Superior temporal gyrus (tissue), 1 donor: ENCODE data around the gene TMLHE.
A peak's percentile ranks its signal among the peaks of the same experiment; 100 is the strongest.
"Not testable (repeated sequence)": the region's sequence is repeated elsewhere in the genome, so short reads cannot be mapped to it uniquely, and the experiment has no call there.

Source experiments
- DNase-seq: peaks from one replicate; pipeline ENCODE4 v3.0.0-alpha.2; 2016; ENCODE audit errors: extremely low spot score

TMLHE gene, protein sequence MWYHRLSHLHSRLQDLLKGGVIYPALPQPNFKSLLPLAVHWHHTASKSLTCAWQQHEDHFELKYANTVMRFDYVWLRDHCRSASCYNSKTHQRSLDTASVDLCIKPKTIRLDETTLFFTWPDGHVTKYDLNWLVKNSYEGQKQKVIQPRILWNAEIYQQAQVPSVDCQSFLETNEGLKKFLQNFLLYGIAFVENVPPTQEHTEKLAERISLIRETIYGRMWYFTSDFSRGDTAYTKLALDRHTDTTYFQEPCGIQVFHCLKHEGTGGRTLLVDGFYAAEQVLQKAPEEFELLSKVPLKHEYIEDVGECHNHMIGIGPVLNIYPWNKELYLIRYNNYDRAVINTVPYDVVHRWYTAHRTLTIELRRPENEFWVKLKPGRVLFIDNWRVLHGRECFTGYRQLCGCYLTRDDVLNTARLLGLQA

GRCh38 chrX:155612312-155613224 is at the start of gene TMLHE, which contains the start of gene SPRY3:
TSS of gene TMLHE (minus strand) at chrX:155612952. CDS start at chrX:155545276, 67,676 bp downstream.
TSS of gene SPRY3 (plus strand) at chrX:155612586.
- peak; percentile 43 for DNase-seq

DNA sequence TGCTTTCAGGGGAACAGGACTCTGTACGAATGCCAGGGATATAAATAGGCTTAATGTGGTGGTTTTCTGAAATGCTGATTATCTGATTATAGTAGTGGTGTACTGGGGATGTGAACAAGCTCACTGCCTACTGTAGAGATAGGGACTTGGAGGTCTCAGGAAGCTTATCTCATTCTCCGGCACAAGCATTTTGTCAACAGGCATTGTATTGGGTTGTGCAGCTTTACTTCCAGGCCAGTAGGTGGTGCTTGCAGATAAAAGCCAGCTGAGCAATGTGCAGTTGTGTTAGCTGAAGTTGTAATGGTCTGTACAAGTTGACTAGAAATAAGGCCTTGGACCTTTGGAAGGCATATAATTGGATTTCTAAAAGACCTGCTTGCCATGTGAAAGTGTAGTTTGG is 49.5 kb upstream of the TMLHE start:
- DNase-seq, result no peak

DNA sequence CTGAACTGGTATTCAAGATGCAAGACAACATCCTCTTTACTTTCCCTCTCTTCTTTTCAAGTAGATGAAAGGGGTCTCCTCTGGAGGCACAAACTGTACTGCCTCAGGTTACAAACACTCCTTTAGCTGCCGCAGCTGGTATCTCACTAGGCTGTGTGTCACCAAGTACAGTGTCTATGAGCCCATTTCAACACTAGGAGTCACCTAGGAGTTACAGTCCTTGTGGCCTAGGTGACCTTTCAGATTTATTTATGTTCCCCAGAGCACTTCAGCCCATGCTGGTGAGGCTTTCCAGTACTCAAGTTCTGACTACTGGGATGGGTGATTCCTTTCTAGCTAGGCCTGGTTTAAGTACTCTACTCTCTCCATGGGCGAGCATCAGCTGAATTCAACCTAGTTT is 32.4 kb upstream of the TMLHE start:
- DNase-seq, result no peak

DNA sequence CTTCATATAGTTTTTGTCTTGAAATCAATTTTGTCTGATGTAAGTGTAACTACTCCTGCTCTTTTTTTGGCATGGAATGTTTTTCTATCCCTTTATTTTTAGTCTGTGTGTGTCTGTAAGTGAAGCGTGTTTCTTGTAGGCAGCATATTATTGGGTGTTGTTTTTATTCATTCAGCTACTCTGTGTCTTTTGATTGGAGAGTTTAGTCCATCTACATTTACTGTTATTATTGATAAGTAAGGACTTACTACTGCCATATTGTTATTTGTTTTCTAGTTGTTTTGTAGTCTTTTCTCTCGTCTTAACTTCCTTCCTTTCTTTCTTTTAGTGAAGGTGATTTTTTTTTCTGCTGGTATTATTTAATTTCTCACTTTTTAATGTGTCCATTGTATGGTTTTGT is 30.5 kb upstream of the TMLHE start:
- no peak for DNase-seq

GRCh38 chrX:155641371-155641770 is 28.6 kb upstream of the TMLHE start:
- DNase-seq, result not testable (repeated sequence)

DNA sequence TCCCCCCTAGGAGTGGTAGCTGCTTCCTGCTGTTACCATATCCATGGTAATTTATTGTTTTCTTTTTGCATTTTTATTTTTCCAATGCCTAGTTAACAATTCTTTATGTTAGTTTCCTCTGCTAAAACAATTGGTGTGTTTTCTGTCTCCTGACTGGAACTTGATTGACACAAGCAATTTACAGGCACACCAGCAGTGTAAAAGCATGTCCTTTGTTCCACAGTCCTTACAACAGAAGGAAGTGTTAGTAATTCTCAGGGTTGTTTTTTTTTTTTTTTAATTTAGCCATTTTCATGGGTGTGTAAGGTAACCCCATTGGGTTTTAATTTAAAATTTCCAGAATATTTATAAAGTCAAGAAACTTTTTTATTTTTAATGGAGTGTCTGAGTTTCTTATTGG is 25.0 kb upstream of the TMLHE start:
- DNase-seq, result no peak

- DNase-seq, result not testable (repeated sequence)
These were observed 22.3 kb upstream of the TMLHE start for GRCh38 chrX:155635019-155635418.

DNA sequence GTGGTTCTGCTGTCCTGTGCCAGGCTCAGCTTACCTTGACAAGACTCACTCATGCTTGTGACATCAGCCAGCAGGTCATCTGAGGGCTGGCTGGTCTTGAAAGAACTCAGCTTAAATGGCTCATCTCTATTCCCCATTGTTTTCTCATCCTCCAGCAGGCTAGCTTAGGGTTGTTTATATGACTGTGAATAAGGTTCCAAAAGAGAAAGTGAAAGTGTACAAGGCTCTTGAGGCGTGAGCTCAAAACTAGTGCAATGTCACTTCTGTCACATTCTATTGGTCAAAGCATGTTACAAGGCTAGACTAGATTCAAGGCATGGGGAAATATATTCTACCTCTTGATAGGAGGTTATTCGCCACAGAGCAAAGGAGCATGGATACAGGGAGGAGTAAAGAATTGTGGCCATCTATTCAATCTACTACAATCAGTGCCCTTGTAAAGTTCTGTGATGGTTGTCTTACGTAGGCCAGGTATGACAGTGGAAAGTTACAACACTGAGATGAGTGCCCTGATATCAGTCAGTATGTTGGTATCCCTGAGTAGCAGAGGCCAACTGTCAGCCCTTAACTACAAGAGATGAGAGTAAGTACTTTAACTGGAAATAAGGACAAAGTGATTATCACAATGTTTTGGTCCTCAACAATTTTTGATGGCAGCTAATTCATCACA is 19.8 kb upstream of the TMLHE start:
- no peak for DNase-seq

DNA sequence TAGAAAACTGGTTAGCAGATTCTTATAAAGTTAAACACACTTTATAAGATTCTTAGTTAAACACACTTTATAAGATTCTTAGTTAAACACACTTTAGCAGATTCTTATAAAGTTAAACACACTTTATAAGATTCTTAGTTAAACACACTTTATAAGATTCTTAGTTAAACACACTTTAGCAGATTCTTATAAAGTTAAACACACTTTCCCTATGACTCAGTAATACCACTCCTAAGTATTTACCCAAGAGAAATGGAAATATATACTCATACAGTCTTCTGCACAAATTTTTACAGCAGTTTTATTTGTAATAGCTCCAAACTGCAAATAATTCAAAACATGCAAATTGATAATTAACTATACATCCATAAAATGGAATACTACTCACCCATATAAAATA is 7.4 kb upstream of the TMLHE start:
- DNase-seq, result not testable (repeated sequence)

- DNase-seq, result no peak
These were observed 3.2 kb upstream of the TMLHE start for GRCh38 chrX:155615938-155616337.

GRCh38 chrX:155613927-155614559 is 1.3 kb upstream of the TMLHE start:
- no peak for DNase-seq

DNA sequence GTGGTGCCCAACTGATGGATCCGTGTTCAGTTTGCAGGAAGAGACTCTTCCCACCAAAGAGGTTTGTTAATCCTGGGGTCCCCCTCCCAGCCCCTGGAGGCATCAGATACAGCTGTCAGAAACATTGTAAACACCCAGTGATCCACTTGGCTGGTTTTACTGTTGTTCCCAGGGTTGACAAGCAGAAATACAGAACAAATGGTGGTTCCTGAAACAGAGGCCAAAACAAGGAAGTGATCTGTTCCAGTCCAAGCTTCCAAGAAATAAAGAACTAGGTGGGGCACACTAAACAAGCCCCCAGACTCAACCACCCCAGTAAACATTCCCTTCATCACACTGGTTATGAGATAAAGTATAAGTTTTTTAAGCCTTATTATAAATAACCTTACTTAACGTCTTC is 1.4 kb downstream of the TMLHE start:
- DNase-seq, result no peak

- DNase-seq, result no peak
These were observed 19.8 kb downstream of the TMLHE start for GRCh38 chrX:155592981-155593380.

DNA sequence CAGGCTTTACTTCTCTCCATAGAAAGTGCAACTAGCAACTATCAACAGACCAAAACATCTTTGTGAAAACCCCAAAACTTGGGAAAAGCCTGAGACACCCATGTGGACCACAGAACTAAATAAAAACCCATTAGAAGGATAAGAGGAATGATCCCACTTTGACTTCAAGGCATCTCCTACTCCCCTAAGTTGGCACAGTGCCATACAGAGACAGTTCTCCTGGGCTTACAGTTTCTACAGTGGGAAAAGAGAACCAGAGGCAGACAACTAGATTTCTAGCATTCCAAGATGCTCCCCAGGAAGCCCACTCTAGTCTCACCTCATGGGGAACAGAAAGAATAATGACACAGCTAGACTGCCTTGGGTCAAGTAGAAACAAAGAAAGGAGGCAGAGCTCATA is 20.4 kb downstream of the TMLHE start:
- DNase-seq, result no peak

GRCh38 chrX:155577682-155578081 is 35.1 kb downstream of the TMLHE start:
- no peak for DNase-seq

DNA sequence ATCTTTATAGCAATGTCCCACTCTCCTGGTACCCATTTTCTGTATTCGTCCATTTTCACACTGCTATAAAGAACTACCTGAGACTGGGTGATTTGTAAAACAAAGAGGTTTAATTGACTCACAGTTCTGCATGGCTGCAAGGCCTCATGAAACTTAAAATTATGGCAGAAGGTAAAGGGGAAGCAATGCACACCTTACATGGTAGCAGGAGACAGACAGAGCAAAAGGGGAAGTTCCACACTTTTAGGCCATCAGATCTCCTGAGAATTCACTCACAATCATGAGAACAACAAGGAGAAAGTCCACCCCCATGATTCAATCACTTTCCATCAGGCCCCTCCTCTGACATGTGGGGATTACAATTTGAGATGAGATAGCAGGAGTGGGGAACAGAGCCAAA is 49.7 kb downstream of the TMLHE start:
- DNase-seq, result no peak

GRCh38 chrX:155544881-155545280 is 67.9 kb downstream of the TMLHE start:
- DNase-seq, result no peak

DNA sequence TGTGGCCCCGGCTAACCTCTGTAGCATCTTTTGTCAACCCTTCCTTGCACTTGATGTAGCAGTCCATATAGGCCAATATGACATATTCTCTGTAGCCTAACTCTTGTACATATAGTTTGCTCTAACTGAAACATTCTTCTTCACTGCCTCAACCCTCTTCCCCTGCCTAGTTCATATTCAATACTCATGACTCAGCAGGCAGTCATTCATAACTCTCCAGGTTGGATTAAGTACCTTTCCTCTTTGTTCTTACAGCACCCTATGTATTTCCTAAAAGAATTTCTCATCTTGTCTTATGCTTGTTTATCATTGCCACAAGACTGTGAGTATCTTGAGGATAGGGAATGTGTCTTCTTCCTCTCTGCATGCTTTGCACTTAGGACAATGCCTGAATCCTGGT is 76.9 kb downstream of the TMLHE start:
- no peak for DNase-seq

- no peak for DNase-seq
These were observed 78.0 kb downstream of the TMLHE start for GRCh38 chrX:155534800-155535199.

- not testable (repeated sequence) for DNase-seq
These were observed 85.7 kb downstream of the TMLHE start for GRCh38 chrX:155527023-155527422.

GRCh38 chrX:155514225-155514624 is 98.5 kb downstream of the TMLHE start:
- DNase-seq, result no peak

DNA sequence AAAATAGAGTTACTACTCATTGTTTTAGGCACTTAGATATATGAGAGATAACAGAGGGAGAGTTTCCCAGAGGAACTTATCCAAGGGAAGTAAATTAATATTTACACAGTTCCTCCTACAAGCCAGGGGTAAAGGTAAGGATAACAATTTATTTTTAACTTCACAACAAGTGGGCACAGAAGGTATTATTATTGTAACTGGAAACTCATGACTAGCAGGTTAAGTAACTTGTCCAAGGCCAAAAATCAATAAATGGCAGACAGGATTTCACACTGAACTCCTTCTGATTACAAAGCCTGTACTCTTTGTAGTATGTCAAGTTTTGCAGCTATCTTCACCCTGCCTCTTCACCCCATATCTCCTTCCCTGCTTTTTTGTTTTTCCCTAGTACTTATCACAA is 107.5 kb downstream of the TMLHE start:
- no peak for DNase-seq
